AML-193 (cell line): ENCODE measurements around the gene ZGLP1.
"Not testable (repeated sequence)": the region's sequence is repeated elsewhere in the genome, so short reads cannot be mapped to it uniquely, and the experiment has no call there.

Experiments
- DNase-seq, 2 experiments: peaks; one replicate each; lab custom pipeline; 2025; lab: John Stamatoyannopoulos, UW

ZGLP1 gene

DNA sequence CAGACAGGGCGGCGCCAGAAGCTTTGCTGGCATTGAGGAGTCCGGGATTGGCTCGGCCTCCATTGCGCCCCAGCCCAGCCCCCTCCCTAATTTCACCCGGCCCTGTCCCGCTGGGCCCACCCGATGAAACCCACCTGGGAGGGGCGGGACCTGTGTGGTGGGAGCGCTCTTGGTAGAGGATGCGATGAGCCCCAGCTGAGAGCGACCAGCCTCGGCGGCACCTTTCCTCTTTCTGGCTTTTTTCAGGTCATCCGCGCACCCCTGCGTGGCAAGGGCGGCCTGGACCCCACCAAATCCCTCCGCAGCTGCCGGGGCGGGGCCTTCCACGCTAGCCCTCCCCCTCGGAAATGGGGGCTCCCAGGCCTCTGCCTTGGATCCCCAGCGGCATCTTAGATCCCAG is at the start of gene ZGLP1:
Gene ZGLP1, minus strand, starts transcription at position 393 of the 400 bp plus-strand sequence.
- no peak for DNase-seq

DNA sequence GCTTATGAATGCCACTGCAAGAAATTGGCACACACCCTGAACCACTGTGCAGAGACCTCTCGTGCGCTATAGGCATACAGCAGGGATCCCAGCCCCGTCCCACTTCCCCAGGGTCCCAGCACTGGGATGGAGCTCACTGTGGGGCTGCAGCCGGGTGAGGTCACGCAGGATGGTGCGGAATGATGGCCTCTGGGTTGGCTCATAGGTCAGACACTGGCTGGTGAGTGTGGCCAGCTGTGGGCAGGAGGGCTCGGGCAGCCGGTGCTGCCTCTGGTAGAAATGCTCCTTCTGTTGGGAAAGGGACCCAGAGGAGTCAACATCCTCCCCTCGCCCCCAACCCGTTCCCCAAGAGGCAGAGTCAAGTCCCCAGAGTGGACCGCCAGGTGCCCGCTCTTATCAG is 46.8 kb upstream of the ZGLP1 start:
- no peak for DNase-seq

DNA sequence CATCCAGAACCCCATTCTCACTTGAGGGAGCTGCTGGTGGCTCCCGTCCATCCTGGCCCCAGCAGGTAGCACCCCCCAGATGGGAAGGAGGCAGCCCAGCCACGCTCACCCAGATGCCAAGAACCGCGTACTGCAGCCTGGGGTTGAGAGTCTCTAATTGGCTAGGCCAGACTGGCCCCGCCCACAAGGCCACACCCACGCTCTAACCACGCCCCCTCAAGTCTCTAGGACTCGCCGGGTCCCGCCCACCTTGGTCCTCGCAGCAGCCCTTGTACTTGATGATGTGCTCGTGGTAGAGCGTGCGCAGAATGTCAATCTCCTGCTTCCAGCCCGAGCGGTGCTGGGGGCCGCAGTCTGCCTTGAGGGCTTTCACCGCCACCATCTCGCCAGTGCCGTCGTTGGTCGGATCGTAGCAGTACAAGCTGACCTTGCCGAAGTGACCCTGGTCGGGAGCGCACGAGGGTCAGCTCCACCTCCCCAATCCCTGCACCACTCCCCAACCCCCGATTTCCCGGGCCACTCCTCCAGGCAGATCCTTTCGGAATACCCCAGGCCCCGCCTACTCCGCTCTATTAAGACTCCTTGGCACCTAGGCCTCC is 44.3 kb upstream of the ZGLP1 start:
- DNase-seq: no peak

DNA sequence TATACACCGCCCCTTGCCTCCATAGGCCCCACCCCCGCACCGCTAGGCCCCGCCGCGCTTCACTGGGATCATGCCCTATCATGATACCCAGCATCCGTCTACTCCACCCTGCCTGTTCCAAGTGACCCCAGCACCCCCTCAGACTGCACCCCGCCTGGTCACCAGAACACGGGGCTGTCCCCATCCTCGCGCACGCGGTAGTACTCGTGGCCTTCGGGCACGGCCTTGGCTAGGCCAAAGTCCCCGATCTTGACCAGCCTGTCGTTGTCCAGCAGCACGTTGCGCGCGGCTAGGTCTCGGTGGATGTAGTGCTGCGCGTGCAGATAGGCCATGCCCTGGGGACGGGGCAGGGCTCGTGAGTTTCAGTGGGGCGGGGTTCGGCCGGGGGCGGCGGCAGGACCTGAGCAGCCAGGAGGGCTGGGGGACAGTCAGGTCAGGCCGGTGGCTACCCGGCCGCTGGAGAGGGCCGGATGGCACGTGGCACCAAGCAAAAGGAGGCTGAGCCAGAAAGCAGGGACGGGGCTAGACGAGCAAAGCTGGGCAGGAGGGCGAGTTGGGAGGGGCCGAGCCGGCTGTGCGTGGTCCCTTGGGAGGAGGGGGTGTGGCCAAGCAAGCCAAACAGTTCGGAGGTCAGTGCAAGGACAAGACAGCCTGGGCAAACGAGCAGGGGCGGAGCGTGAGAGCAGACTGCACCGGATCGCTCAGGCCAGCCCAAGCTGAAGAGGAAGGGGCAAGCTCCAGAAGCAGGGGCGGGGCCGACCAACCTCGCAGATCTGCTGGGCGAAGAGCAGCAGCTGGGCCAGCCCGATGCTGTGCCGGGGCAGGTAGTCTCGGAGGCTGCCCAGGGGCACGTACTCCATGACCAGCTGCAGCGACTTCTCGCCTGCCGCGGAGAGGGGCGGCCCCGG is 43.4 kb upstream of the ZGLP1 start:
- DNase-seq: no peak

DNA sequence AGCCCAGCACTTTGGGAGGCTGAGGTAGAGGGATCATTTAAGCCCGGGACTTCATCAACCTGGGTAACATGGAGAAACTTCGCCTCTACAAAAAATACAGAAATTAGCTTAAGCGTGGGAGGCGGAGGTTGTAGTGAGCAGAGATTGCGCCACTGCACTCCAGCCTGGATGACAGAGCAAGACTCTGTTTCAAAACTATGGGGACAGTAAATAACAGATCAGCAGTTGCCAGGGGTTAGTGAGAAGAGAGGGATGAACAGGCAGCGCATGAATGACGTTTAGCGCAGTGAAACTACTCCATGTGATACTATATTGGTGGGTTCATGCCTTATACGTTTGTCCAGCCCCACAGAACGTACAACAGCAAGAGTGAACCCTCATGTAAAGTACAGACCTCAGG is 36.9 kb upstream of the ZGLP1 start:
- peak; percentile 84 to 87 for DNase-seq

DNA sequence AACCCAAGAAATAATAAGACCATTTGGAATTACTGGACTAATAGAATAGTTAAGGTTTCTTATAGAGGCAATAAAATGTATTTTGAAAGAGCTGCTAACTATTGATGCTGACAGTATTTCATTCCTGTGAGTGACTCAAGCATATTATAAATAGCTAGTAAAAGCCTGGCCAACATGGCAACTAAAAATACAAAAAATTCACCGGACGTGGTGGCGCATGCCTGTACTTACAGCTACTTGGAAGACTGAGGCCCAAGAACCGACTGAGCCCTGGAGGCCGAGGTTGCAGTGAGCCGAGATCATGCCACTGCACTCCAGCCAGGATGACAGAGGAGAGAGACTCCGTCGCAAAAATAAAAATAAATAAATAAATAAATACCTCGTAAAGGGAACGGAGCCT is 35.2 kb upstream of the ZGLP1 start:
- no peak for DNase-seq

DNA sequence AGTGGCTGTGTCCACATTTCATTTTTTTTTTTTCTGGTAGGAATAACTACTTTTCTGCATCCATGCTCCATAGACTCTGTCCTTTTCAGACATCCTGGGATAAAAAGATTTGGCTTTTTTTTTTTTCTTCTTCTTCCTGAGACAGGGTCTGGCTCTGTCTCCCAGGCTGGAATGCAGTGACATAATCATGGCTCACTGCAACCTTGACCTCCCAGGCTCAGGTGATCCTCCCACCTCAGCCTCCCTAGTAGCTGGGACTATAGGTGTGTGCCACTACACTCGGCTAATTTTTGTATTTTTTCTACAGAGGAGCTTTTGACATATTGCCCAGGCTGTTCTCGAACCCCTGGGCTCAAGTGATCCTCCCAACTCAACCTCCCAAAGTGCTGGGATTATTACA is 33.9 kb upstream of the ZGLP1 start:
- DNase-seq: no peak

DNA sequence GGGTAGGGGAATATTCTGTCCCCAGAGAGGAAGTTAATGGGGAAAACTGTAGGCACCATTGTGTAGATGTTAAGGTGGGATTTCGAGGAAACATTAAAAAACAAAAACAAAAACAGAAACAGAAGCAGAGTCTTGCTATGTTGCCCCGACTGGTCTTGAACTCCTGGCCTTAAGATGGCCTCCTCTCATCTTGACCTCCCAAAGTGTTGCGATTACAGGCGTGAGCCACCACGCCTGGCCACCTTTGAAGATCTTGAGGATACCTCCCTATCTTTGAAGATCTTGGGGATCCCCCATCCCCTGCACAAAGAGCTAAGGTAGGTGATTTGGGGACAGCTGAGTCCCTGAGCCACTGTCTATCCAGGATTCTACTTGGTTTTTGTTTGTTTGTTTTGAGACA is 30.4 kb upstream of the ZGLP1 start:
- no peak for DNase-seq

DNA sequence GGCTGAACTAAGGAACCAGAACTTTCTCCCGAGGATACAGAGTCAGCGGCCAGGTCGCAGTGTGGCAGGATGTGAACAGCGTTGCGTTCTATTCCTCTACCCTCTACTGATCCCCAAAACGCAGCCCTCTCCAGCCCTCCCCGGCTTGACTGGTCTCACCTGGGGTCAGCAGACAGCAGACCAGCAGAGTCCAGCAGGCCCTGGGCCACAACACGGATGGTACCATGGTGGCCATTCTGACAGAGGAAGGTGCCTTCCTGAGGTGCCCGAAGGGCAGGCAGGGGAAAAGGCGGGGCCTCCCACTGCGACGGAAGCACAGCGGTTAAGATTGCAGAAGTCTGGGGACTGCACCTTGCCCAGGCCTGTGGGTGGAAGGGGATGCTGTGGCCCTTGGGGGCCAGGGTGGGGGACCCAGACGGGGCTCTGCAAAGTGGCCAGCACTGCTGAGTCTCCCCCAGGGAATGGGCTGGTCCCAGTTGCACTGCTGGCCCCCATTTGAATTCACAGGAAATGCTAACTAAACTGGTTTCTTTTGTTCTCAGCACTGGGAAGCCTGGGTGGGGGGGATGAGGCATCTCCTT is 29.9 kb upstream of the ZGLP1 start, which contains the start of gene ICAM3:
Gene ICAM3, minus strand, starts transcription at position 245 of the 581 bp plus-strand sequence. Its CDS starts 10 bp downstream, at position 235.
- peak; percentile 58 to 77 for DNase-seq

DNA sequence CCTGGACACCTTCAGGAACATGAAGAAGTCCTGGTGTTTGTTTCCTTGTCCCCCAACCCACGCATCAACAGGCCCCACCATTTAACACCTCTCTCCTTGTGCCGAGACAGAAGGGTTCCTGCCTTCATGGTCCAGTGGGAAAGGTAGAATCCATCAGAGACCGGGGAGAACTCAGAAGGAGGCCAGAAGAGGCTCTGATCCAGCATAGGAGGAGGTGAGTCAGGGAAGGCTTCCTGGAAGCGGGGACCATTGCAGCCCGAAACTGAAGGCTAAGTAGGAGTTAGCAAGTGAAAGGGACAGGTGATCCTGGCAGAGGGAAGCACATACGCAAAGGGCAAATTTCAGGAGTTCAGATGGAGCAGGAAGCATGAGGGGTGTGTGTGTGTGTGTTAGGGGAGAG is 29.3 kb upstream of the ZGLP1 start:
- no peak for DNase-seq

DNA sequence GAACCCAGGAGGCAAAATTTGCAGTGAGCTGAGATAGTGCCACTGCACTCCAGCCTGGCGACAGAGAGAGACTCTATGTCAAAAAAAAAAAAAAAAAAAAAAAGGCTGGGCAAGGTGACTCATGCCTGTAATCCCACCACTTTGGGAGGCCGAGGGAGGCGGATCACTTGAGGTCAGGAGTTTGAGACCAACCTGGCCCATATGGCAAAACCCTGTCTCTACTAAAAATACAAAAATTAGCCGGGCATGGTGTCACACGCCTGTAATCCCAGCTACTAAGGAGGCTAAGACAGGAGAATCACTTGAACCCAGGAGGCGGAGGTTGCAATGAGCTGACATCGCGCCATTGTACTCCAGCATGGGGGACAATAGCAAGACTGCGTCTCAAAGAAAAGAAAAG is 27.1 kb upstream of the ZGLP1 start:
- not testable (repeated sequence) for DNase-seq

DNA sequence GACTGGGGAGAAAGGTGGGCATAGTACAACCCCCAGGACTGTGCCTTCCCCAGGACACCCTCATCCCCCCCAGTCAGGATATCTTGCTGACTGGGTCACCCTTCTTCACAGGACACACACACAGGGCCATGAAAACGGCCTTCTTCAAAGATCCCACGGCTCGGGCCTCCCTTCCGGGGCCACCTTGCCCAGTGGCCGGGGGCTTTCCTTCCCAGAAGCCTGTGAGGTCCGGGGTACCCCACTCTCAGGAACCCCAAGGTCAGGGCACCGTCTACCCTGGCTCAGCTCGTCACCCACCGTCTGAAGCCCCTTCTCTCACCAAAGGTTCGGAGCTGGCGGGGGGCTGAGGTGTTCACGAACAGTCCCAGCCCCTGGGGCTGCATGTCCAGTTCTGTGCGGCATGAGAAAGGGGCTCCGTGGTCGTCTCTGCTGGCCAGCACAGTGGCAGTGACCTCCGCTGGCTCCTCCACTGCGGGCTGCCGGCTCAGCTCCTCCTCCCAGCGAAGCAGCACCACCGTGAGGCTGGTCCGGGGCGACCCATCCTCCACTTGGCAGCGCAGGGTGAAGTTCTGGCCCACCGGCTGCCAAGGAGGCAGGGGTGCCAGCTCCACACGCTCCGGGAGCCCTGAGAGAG is 25.9 kb upstream of the ZGLP1 start:
- no peak for DNase-seq

DNA sequence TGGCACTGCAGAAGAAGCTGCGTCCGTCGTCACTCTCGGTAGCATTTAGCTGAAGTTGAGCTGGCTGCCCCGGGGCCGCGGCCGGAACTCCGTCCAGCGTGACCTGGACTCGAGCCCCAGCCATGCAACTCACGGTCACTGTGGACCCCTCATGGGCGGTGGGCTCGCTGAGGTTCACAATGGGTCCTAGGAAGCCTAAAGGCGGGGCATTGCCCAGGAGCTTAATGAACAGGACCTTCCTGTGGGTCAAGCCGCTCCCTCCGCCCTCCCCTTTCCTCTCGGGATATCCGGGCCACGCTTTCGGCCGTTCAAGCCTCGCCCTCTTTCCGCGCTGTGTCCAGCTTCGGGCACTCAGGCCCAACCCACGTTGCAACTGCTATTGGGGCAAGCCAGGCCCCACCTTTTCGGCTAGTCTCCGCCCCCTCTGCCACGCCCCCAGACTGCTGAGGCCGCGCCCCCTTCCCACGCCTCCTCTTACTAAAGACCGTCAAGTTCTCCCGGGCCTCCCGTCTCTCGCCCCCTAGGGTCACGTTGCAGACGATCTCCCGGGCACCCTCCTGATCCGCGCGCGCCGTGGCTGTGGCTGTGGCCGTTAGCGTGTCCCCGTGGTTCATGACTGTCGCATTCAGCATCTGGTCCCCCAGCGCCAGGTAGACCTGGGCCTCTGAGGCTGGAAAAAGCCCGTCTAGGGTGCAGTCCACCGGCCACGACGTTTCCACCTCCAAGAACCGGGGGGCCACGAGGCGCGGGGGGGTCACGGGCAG is 25.2 kb upstream of the ZGLP1 start:
- DNase-seq: no peak

DNA sequence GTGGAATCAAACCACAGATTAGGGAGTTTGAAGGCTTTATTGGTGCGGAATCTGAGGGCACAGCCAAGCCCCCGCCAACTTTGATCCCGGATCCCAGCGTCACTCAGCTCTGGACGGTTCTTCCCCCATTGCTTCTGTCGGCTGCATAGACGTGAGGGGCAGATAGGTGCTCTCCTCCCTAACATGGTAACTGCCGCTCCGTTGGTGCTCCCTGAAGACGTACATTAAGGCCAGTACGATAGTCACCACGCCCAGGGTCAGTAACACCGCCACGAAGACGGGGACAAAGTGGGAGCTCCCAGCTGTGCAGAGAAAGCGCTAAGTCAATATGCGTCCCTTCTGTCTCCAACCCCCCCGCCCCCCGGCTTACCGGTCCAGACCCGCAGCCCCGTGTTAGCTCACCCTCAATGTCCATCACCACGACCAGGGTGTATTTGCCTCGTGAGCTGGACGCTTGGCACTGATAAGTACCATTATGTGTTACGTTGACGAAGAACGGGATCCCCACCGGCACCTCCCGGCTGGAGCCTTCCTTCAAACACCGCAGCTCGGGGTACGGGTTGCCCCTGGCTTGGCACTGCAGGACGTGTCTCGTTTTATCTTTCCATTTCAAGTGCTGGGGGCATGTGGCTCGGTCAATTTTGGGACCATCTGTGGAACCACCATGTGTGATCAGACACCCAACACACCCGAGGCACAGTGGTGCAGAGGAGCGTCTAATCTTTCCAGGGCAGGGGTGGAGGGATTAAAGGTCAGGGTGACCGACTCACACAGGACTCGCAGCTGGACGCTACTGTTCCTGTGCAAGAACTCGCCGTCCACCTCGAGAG is 24.4 kb upstream of the ZGLP1 start:
- DNase-seq: no peak

DNA sequence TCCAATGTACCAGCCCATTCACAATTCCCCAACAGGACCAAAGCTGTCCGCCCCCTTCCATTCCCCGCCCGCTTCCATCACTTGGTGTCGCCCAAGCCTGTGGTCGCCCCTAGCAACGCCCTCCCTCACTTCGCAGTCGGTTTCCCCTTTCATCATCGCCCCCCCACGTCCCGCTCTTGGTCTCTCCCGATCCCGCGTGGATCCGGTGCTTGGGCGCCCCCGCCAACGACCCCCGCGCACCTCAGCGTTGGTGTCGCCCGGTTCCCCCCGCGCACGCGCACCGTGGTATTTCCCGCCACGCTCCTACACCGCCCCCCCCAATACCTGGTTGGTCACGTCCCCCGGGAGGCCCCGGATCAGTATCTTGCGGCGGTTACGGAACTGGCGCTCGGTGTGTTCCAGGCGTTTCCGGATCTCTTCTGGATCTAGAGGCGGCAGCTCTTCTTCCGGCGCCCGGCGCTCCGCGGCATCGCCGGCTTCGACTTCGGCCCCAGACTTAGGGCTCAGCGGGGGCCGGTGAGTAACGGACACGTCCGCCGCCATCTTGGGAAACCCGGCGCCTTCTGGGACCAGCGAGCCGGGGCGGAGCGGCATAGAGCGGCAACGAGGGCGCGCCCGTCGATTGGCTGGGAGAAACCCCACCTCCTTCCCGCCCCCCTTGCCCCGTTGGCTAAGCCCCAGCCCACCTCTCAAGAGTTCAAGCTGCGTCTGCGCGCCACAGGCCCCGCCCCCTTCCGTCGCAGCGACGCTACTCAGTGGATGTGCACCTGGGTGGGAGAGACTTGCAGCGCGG is 23.5 kb upstream of the ZGLP1 start, which contains the start of gene RAVER1:
Gene RAVER1, minus strand, starts transcription at position 565 of the 793 bp plus-strand sequence. Its CDS starts 22 bp downstream, at position 543.
- peak; percentile 87 to 92 for DNase-seq

DNA sequence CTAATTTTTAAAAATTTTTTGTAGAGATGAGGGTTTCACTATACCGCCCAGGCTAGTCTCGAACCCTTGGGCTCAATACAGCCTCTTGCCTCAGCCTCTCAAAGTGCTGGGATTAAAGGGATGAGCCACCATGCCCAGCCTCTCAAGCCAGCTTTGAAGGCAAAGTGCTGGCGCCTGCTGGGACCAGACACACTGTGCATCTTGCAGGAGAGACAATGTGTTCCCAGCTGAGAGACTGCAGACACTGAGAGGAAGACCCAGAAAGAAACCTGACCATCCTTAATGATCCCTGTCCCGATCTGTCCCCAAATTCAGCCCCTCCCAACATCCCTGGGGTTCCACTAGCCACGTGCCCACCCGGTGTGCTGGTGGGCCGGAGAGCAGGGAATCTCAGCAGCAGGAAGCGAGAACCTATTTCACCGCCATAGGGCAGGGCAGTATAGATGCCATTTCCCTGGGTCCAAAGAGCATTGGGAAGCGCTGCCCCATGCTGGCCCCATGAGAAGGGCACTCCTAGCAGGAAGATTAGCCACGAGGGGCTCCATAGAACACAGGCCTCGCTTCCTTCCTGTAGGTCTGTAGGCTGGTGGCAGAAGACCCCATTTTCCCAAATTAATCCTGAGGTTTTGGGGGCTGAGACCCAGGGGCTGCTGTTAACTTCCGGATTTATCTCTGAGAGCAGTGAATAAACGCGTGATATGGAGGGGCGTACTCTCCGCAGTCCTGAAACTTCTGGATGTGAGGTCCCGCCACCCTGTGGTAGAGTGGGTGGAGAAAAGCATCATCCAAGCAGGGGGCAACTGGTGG is 22.7 kb upstream of the ZGLP1 start:
- no peak for DNase-seq

DNA sequence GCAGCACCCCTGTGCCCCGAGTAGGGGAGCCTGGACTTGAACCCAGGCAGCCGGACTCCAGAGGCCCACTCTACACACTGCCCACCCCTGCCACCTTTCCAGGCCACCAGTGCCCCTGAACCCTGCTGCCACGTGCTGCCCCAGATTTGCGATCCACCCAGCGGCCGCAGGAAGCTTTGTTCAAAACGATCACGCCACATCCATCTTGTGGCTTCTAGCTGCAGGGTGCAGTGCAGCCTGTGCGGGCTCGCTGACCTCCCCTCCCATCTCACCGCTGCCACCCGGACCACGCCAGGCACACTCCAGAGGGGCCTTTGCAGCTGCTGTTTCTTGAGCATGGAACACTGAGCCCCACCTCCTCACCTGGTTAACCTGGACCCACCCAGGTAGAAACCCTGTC is 19.9 kb upstream of the ZGLP1 start:
- DNase-seq: no peak

DNA sequence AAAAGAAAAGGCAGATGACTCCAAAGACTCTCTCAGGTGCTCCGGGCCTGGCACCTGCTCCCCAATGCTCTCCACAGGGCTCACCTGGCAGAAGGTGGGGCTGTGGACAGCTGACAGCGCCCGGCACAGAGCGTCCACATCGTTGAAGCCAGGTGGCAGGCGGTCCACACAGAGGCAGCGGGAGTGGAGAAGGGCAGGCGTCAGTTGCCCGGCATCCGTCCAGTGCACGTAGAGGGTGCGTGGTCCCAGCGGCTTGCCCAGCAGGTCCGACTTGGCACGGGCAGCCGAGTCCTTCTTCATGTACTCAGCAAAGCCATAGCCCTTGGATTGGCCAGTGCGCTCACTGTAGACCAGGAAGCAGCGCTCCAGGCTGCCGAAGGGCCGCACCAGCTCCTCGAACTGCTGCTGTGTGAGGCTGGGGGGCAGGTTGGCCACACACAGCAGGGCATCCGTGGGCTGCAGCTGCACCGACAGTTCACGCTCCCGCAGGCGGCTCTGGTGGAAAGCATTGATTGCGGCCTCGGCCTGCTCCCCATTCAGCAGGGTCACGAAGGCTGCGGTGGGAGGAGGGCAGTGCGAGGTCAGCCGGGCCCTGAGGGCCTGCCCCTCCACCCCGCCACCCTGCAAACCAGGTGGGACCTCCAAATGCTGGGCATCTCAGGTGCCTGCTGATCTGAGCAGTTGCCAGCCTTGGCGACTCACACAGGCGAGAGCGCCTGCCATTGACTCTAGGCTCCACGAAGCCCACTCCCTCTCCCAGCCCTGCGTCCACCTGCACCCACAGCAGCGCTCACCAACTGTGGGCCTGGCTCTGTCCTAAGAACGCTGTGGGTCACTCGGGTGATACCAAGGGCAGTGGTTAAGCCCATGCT is 19.2 kb upstream of the ZGLP1 start:
- no peak for DNase-seq
